SK-N-SH treated with all-trans-retinoic acid at 6 μM for 48 hours (cell line): Measurements from ENCODE around the gene VPS13D.

Experiments used
- ARNTL ChIP-seq: fragments of 450-650 bp; formaldehyde crosslinking; IDR thresholded peaks from 2 replicates; pipeline ENCODE4 v1.5.0; 2020; ENCODE audit warnings: low read depth, mild to moderate bottlenecking, moderate library complexity, borderline replicate concordance
- ISL1 ChIP-seq: fragments of 250-450 bp; sonication (Bioruptor Pico); IDR thresholded peaks from 2 replicates; pipeline ENCODE4 v2.1.2; 2022; ENCODE audit warnings: mild to moderate bottlenecking, moderate library complexity
- RARB ChIP-seq: fragments of 250-450 bp; sonication (Bioruptor Pico); IDR thresholded peaks from 2 replicates; pipeline ENCODE4 v1.8.0; 2021; ENCODE audit warnings: mild to moderate bottlenecking, moderate library complexity
- SNAI2 ChIP-seq: fragments of 250-450 bp; sonication (Bioruptor Pico); IDR thresholded peaks from 2 replicates; pipeline ENCODE4 v1.5.0; 2020; ENCODE audit warnings: mild to moderate bottlenecking, moderate library complexity
- TCF4 ChIP-seq: fragments of 250-450 bp; sonication (Bioruptor Pico); IDR thresholded peaks from 2 replicates; pipeline ENCODE4 v1.8.0; 2021; ENCODE audit warnings: mild to moderate bottlenecking, moderate library complexity, borderline replicate concordance
- ZC3H10 ChIP-seq: fragments of 250-450 bp; sonication (Bioruptor Pico); IDR thresholded peaks from 2 replicates; pipeline ENCODE4 v1.5.1; 2021; ENCODE audit warnings: mild to moderate bottlenecking, moderate library complexity
- ZFP30 ChIP-seq: fragments of 450-650 bp; formaldehyde crosslinking; IDR thresholded peaks from 2 replicates; pipeline ENCODE4 v1.5.0; 2022; ENCODE audit warnings: mild to moderate bottlenecking, moderate library complexity
- ZNF565 ChIP-seq: fragments of 450-650 bp; formaldehyde crosslinking; conservative IDR thresholded peaks from 2 replicates; pipeline ENCODE4 v1.5.0; 2020; ENCODE audit warnings: low read depth, mild to moderate bottlenecking, moderate library complexity
- TF ChIP-seq, protein P1 (sequence below): fragments of 250-450 bp; sonication (Bioruptor Pico); IDR thresholded peaks from 2 replicates; pipeline ENCODE4 v1.8.0; 2021; ENCODE audit warnings: low read depth, mild to moderate bottlenecking, moderate library complexity, borderline replicate concordance

DNA sequence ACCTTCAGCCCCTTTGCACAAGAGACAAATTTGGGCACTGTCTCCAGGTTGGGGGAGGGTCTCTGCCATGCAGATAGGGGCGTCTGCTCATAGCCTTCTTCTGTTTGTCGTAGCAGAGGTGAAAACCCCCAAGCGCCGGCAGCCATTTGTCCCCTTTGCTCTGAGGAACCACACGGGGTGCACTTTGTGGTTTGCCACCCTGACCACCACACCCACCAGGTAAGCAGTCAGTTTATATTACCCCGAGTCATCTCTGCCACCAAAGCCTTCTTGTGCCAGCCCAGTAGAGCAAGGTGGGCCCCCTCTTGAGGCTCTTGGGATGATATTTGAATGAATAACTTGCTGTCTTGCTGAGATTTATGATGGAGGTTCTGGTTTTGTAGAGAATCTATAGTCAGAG is 111.8 kb downstream of the VPS13D start:
- TF ChIP-seq ZFP30 (CRISPR knock-in tag) (no peak), ZC3H10 (no peak), TCF4 (CRISPR knock-in tag) (no peak), RARB (CRISPR knock-in tag) (no peak), ARNTL (CRISPR knock-in tag) (no peak), ISL1 (CRISPR knock-in tag) (no peak), SNAI2 (CRISPR knock-in tag) (no peak), ZNF565 (CRISPR knock-in tag) (no peak)
- TF ChIP-seq, protein P1, sequence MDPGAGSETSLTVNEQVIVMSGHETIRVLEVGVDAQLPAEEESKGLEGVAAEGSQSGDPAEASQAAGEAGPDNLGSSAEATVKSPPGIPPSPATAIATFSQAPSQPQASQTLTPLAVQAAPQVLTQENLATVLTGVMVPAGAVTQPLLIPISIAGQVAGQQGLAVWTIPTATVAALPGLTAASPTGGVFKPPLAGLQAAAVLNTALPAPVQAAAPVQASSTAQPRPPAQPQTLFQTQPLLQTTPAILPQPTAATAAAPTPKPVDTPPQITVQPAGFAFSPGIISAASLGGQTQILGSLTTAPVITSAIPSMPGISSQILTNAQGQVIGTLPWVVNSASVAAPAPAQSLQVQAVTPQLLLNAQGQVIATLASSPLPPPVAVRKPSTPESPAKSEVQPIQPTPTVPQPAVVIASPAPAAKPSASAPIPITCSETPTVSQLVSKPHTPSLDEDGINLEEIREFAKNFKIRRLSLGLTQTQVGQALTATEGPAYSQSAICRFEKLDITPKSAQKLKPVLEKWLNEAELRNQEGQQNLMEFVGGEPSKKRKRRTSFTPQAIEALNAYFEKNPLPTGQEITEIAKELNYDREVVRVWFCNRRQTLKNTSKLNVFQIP, result no peak
